ENCODE results near the gene KRTAP5-4.

Gene KRTAP5-4

GRCh38 chr11:1660111-1660867, 38.4 kb upstream of the KRTAP5-4 start:
- Histone ChIP-seq H3K9me3 (ENCODE audit: insufficient read depth, low read depth, low read length) (no peaks in the 10 kb centered on the region), H3K9ac (ENCODE audit: low read depth, low read length, poor library complexity, severe bottlenecking) (no peak overlapping the region), H3K27me3 (ENCODE audit: insufficient read depth, low read length, poor library complexity, severe bottlenecking) (peaks cover 7% of the 10 kb centered on the region), H2AFZ (ENCODE audit: low read length) (no peak overlapping the region), H3K4me2 (ENCODE audit: low read depth, low read length, poor library complexity, severe bottlenecking) (no peak overlapping the region), H3K79me2 (ENCODE audit: insufficient read depth, low read length) (no peaks in the 10 kb centered on the region), H3K36me3 (ENCODE audit: insufficient read depth, low read length) (no peaks in the 10 kb centered on the region), H3F3A (ENCODE audit: low read depth) (no peaks in the 10 kb centered on the region), H3K4me1 (ENCODE audit: insufficient read depth, low read length, poor library complexity, severe bottlenecking) (no peaks in the 10 kb centered on the region), H4K20me1 (ENCODE audit: insufficient read depth, low read length, poor library complexity, severe bottlenecking) (no peaks in the 10 kb centered on the region), H3K9me2 (replicated peaks; ENCODE audit: low read depth, low read length) (no peaks in the 10 kb centered on the region), H3K4me3 (ENCODE audit: low read length, poor library complexity, severe bottlenecking) (no peak overlapping the region)
- TF ChIP-seq EZH2phosphoT487 (IDR thresholded peaks at IDR 0.05; ENCODE audit: borderline replicate concordance) (no peak), CTCF (conservative IDR thresholded peaks at IDR 0.05; ENCODE audit: low read length) (no peak)

- Histone ChIP-seq H4K20me1 (ENCODE audit: insufficient read depth, low read length, poor library complexity, severe bottlenecking) (no peaks in the 10 kb centered on the region), H3K4me1 (ENCODE audit: insufficient read depth, low read length, poor library complexity, severe bottlenecking) (no peaks in the 10 kb centered on the region), H3K79me2 (ENCODE audit: insufficient read depth, low read length) (no peaks in the 10 kb centered on the region), H3K4me3 (ENCODE audit: low read length, poor library complexity, severe bottlenecking) (no peak overlapping the region), H3K27me3 (ENCODE audit: insufficient read depth, low read length, poor library complexity, severe bottlenecking) (peaks cover 7% of the 10 kb centered on the region), H3K9me2 (replicated peaks; ENCODE audit: low read depth, low read length) (no peaks in the 10 kb centered on the region), H3K9ac (ENCODE audit: low read depth, low read length, poor library complexity, severe bottlenecking) (no peak overlapping the region), H3F3A (ENCODE audit: low read depth) (no peaks in the 10 kb centered on the region), H3K36me3 (ENCODE audit: insufficient read depth, low read length) (no peaks in the 10 kb centered on the region), H3K4me2 (ENCODE audit: low read depth, low read length, poor library complexity, severe bottlenecking) (no peak overlapping the region), H2AFZ (ENCODE audit: low read length) (no peak overlapping the region), H3K9me3 (ENCODE audit: insufficient read depth, low read depth, low read length) (no peaks in the 10 kb centered on the region)
- TF ChIP-seq EZH2phosphoT487 (IDR thresholded peaks at IDR 0.05; ENCODE audit: borderline replicate concordance) (no peak), CTCF (conservative IDR thresholded peaks at IDR 0.05; ENCODE audit: low read length) (no peak)
These were observed 37.6 kb upstream of the KRTAP5-4 start for GRCh38 chr11:1659506-1659905.

- Histone ChIP-seq H3K4me1 (ENCODE audit: insufficient read depth, low read length, poor library complexity, severe bottlenecking) (no peaks in the 10 kb centered on the region), H3F3A (ENCODE audit: low read depth) (no peaks in the 10 kb centered on the region), H3K36me3 (ENCODE audit: insufficient read depth, low read length) (no peaks in the 10 kb centered on the region), H3K27me3 (ENCODE audit: insufficient read depth, low read length, poor library complexity, severe bottlenecking) (peaks cover 7% of the 10 kb centered on the region), H3K9me3 (ENCODE audit: insufficient read depth, low read depth, low read length) (no peaks in the 10 kb centered on the region), H3K4me3 (ENCODE audit: low read length, poor library complexity, severe bottlenecking) (no peak overlapping the region), H3K79me2 (ENCODE audit: insufficient read depth, low read length) (no peaks in the 10 kb centered on the region), H4K20me1 (ENCODE audit: insufficient read depth, low read length, poor library complexity, severe bottlenecking) (no peaks in the 10 kb centered on the region), H3K9me2 (replicated peaks; ENCODE audit: low read depth, low read length) (no peaks in the 10 kb centered on the region), H3K4me2 (ENCODE audit: low read depth, low read length, poor library complexity, severe bottlenecking) (no peak overlapping the region), H3K9ac (ENCODE audit: low read depth, low read length, poor library complexity, severe bottlenecking) (no peak overlapping the region), H2AFZ (ENCODE audit: low read length) (no peak overlapping the region)
- TF ChIP-seq CTCF (conservative IDR thresholded peaks at IDR 0.05; ENCODE audit: low read length) (no peak), EZH2phosphoT487 (IDR thresholded peaks at IDR 0.05; ENCODE audit: borderline replicate concordance) (no peak)
These were observed 34.7 kb upstream of the KRTAP5-4 start for GRCh38 chr11:1656670-1657069.
